ENCODE measurements around the gene RMND1.

DNA sequence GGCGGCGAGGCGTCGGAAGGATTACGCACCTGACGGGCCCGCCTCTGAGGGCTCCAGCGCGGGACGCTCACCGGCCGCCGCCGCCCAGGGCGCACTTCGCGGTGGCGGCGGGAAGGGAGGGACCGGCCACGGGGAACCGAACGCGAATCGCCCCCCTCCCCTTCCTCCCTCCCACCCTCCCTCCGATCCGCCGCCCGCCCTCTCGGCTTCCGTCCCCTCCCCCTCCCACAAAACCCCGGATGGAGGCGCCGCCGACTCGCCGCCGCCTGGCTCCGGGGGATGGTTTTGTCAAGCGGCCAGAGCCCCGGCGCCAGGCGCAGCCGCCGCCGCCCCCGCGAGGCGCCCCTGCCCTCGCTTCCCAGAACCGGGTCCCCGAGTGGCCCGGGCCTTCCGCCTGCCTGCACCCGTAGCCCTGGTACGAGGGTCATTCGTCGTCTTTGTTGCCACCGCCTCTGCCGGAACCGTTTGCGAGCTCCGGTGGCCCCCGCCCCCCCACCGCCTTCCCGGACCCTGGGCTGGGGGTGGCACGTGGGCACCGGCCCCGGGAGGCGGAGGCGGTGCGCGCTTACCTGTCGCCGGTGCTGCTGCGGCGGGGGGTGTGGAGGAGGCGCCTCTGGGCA is 61.0 kb downstream of the RMND1 start:
- TF ChIP-seq, protein P1, sequence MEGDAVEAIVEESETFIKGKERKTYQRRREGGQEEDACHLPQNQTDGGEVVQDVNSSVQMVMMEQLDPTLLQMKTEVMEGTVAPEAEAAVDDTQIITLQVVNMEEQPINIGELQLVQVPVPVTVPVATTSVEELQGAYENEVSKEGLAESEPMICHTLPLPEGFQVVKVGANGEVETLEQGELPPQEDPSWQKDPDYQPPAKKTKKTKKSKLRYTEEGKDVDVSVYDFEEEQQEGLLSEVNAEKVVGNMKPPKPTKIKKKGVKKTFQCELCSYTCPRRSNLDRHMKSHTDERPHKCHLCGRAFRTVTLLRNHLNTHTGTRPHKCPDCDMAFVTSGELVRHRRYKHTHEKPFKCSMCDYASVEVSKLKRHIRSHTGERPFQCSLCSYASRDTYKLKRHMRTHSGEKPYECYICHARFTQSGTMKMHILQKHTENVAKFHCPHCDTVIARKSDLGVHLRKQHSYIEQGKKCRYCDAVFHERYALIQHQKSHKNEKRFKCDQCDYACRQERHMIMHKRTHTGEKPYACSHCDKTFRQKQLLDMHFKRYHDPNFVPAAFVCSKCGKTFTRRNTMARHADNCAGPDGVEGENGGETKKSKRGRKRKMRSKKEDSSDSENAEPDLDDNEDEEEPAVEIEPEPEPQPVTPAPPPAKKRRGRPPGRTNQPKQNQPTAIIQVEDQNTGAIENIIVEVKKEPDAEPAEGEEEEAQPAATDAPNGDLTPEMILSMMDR (IDR thresholded peaks at IDR 0.05), result no peak
- TF ChIP-seq POLR2AphosphoS5 (IDR thresholded peaks at IDR 0.05), result no peak

Data from prostate gland (tissue), 2 donors.